ENCODE measurements around the gene TRAF3IP3. TPM values are rescaled to one million over a fixed set of nuclear protein-coding genes. Genes with fewer than 3 reads are reported as not detected.

Gene TRAF3IP3
- total RNA-seq, 1 donor from 2014 or later, result not detected

DNA sequence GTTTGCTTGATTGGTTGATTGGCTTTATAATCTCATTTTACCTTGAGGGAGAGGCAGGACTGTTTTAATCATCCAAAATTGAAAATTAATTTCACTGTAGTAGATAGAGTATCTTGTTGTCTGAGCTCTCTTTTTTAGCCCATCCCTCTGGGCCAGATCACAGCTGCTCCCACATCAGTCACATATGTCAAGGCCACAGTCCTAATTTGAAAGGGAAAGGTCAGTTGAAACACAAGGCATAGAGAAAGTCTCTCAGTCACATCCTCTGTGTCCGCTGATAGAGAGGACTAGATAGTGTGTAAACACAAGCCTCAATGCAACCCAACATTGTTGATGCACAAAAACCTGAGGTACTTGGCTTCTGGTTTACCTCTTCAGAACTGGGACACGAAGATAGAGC is 21.7 kb downstream of the TRAF3IP3 start:
- no peak for TF ChIP-seq CTCF (conservative IDR thresholded peaks at IDR 0.05; ENCODE audit: low read depth, low read length)
- no peak overlapping the region for H3K4me3 ChIP-seq (ENCODE audit: low read depth, low read length)
- DNase-seq (ENCODE audit: low read depth), result no peak

DNA sequence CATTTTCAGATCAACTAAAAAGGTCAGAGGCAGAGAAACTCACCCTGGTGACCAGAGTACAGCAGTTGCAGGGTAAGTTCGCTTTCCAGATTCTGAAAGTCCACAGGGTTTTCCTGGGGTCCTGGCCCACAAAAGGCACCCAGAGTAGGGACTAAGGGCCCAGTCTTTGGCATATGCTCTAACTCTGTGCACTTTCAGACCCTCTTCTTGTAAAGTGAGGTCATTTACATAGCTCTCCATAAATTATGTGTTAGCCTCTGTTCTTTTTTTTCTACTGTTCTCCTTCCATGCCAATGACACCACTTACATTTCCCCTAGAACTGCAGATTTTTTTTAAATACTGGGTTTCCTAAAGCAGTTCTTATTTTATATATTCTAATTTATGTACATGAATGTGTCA is 22.2 kb downstream of the TRAF3IP3 start:
- no peak for DNase-seq (ENCODE audit: low read depth)
- no peak overlapping the region for H3K4me3 ChIP-seq (ENCODE audit: low read depth, low read length)
- no peak for TF ChIP-seq CTCF (conservative IDR thresholded peaks at IDR 0.05; ENCODE audit: low read depth, low read length)

GRCh38 chr1:209780268-209780667 is 24.4 kb downstream of the TRAF3IP3 start:
- DNase-seq (ENCODE audit: low read depth), result no peak
- no peak for TF ChIP-seq CTCF (conservative IDR thresholded peaks at IDR 0.05; ENCODE audit: low read depth, low read length)
- H3K4me3 ChIP-seq (ENCODE audit: low read depth, low read length), result no peak overlapping the region

DNA sequence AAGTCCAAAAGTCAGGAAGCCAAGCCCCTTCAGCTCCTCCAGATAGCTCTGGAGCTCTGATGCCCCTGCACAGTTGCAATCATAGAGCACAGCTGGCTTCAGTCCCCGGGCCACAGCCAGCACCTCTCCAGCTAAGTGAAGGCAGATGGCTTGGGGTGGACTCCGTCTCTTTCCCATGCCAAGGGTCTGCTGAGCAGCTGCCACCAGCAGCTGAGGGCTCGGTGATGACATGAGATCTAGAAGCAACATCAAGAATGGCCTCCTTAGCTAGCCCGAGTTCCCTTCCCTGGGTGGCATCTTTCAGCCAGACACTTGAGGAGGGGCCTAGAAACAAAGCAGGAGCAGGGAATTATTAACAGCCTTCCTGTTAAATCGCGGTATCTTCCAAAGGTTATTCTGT is 27.5 kb downstream of the TRAF3IP3 start:
- no peak for TF ChIP-seq CTCF (conservative IDR thresholded peaks at IDR 0.05; ENCODE audit: low read depth, low read length)
- DNase-seq (ENCODE audit: low read depth), result no peak
- H3K4me3 ChIP-seq (ENCODE audit: low read depth, low read length), result peak overlapping the region; percentile 92

DNA sequence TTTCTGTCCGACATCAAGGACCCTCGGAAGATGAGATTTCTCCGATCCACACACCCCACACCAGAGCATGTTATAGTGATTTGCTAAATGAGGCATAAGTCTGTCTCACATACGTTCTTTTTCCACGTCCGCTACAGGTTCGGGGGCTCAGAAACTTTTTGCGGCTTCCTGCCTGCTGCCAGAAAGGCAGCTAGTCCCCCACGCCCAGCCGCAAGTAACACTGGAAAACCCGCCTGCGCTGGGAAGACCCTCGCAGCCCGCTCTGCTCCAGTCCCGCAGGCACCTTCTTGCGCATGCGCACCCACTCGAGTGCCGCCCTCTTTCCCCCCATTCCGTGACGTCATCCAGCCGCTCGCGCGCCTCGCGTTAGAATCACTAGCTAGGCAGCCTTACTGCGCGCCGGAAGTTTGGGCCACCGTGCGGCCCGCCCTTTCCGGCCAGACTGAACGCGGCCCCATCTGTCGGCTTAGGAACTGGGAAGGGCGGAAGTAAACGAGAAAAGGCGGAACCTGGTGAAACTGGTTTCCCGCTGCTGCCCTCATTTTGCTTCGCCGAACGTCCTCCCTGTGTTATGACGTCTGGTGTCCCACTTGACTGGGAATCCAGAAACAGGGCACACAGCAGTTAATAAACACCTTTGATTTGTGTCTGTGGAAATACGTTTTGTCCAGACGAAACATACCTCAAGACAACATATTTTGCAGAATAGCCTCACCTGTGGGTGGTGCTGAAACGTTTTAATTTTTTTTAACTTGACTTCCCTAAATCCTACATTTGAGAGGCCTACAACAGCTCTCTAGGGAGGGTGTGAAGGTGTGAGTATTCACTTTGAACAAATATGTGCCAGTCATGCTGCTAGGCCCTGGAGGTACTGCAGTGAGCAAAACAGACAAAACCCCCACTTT is 28.7 kb downstream of the TRAF3IP3 start, which contains the start of gene C1orf74:
Gene C1orf74, minus strand, starts transcription at position 295 of the 905 bp plus-strand sequence. CDS start 925 bp downstream, outside the sequence.
- peak within 1 kb of the TSS; percentile 92 for H3K4me3 ChIP-seq (ENCODE audit: low read depth, low read length)
- no peak for TF ChIP-seq CTCF (conservative IDR thresholded peaks at IDR 0.05; ENCODE audit: low read depth, low read length)
- DNase-seq (ENCODE audit: low read depth), result peak; percentile 52

- no peak for DNase-seq (ENCODE audit: low read depth)
- no peak for TF ChIP-seq CTCF (conservative IDR thresholded peaks at IDR 0.05; ENCODE audit: low read depth, low read length)
- no peak overlapping the region for H3K4me3 ChIP-seq (ENCODE audit: low read depth, low read length)
Measured at GRCh38 chr1:209785592-209785991, 29.7 kb downstream of the TRAF3IP3 start.

DNA sequence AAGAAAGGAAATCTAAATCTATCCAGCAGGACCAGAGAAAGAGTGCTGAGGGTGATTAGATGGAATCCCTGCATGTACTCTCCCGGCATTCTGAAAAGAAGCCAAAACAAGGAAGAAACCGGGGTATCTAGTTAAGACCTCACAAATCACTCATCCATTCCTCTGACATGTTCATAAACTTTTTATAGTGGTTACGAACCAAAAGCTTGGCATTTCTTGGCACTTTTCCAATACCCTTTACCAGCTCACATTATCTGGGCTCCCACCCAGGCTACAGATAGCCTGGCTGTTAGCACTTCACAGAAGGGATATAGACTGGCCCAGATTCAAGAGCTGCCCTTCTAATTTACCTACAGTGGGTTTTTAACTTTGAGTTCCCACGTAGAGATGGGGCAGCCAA is 30.3 kb downstream of the TRAF3IP3 start:
- TF ChIP-seq CTCF (conservative IDR thresholded peaks at IDR 0.05; ENCODE audit: low read depth, low read length), result no peak
- H3K4me3 ChIP-seq (ENCODE audit: low read depth, low read length), result no peak overlapping the region
- no peak for DNase-seq (ENCODE audit: low read depth)

Measured in epithelial cell of proximal tubule (primary cell).